Activated CD4-positive, alpha-beta T cell treated with anti-CD3 and anti-CD28 coated beads, Interleukin-10, Interleukin-2, amounts not matched to agents 100 ng/mL and 50 ng/mL, durations not matched to agents 16 hours and 8 hours (primary cell): ENCODE measurements around the gene ATP5F1D.

Source experiments
- DNase-seq: peaks from one replicate; pipeline ENCODE4 v3.0.0-alpha.2; 2020

The ATP5F1D gene

DNA sequence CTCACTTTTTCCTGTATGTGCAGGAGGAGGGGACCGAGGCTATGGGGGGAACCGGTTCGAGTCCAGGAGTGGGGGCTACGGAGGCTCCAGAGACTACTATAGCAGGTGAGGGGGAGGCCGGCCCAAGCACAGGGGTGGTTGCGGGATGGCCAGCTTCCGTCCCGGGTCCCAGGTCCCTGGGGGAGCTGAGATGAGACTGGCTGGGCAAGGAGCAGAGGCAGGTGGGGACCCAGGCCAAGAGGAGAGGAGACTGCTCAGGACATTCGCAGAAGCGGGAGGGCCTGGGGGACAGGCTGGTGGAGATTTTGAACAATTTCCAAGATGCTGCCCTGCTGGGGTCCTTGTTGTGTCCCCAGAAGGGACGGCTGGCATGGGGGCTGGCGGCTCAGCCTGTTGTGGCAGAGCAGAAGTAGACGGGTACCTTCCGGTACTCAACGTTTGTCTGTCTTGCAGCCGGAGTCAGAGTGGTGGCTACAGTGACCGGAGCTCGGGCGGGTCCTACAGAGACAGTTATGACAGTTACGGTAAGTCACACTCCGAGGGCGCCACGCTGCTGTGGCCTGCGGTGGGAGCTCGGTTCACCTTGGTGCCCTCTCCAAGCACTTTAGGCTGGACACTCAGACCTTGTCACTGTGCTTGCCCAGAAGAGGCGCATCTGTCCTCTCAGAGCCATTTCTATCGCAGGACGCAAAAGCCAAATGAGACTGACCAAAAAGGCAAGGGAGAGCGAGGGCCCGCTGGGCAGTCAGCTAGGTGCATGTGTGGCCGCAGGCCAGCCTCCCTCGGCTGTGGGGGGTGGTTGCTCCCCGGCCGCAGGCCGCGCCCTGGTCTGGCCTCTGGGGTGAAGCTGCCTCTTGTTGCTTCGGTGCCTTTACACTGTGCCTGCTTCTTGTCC is 30.2 kb downstream of the ATP5F1D start:
- no peak for DNase-seq

- no peak for DNase-seq
Observed at GRCh38 chr19:1272423-1273262, 31.1 kb downstream of the ATP5F1D start.

- no peak for DNase-seq
Observed at GRCh38 chr19:1273263-1274041, 31.9 kb downstream of the ATP5F1D start.

GRCh38 chr19:1274081-1274851 is 32.7 kb downstream of the ATP5F1D start:
- no peak for DNase-seq

GRCh38 chr19:1274852-1275259 is 33.3 kb downstream of the ATP5F1D start:
- no peak for DNase-seq

DNA sequence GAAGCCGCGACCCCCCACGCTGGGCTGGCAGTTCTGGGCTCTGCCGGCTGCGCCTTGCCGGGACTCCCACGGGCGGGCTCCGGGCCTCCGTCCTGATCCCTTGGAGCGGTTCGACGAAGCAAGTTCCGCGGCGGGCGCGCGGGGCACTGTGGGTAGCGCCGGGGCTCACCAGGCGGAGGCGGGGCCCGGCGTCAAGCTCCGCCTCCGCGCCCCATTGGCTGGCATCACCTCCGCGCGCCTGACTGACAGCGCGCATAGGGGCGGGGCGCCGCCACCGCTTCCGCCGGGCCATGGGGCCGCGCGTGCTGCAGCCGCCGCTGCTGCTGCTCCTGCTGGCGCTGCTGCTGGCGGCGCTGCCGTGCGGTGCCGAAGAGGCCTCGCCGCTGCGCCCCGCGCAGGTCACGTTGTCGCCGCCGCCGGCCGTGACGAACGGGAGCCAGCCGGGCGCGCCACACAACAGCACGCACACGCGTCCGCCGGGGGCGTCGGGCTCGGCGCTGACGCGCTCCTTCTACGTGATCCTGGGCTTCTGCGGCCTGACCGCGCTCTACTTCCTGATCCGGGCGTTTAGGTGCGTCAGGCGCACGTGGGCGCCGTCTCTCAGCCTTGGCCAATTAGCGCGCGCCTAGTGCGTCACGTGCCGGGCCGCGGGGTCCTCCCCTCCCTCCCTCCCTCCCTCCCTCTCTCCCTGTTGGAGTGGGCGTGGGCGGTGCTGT is 33.9 kb downstream of the ATP5F1D start, which contains the start of gene FAM174C:
Gene FAM174C (plus strand): TSS at position 271 of the 716 bp plus-strand sequence. CDS start 20 bp downstream, at position 291.
- DNase-seq: peak; percentile 98

DNA sequence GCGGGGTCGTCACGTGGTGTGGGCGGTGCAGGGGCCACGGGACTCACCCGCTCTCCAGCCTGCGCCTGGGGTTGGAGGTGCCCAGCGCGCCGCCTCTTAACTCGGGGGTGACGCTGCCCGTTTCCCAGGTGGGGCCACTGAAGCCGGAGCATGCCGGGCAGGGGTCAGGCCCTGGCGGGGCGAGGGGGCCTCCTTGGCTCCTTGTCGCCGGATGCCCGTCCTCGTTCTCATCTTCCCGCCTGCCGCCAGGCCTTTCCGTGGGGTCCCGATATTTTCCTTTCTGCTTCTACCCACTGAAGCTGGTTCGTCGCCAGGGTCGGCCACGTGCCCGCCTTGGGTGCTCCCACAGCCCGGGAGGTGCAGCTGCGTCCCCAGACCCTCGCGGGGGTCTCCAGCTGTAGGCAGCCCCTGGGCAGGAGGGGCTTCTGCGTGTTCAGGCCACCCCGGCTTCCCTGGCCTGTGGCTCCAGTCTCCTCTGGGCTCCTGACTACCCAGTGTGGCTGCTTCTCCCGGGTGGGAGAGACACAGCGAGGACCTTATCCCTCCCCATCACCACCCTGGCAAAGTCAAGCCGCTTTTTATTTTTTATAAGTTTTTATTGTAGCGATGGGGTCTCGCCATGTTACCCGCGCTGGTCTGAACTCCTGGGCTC is 34.6 kb downstream of the ATP5F1D start:
- no peak for DNase-seq

- DNase-seq: peak; percentile 56
Observed at GRCh38 chr19:1276628-1277022, 35.1 kb downstream of the ATP5F1D start.

DNA sequence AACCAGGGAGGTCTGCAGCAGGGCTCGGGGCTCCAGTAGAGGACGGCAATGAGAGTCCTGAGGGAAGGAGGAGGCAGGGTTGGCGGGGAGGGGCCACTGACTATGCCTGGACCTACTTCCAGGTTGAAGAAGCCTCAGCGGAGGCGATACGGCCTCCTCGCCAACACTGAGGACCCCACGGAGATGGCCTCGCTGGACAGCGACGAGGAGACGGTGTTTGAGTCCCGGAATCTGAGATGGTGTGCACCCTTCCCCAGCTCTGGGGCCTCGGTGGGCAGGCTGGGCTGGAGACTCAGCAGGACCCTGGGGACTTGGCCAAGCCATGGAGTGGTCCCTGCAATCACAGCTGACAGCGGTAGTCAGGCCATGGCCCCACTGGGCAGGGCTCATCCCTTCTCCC is 35.5 kb downstream of the ATP5F1D start:
- DNase-seq: no peak

- DNase-seq: no peak
Observed at GRCh38 chr19:1278074-1278473, 36.5 kb downstream of the ATP5F1D start.

DNA sequence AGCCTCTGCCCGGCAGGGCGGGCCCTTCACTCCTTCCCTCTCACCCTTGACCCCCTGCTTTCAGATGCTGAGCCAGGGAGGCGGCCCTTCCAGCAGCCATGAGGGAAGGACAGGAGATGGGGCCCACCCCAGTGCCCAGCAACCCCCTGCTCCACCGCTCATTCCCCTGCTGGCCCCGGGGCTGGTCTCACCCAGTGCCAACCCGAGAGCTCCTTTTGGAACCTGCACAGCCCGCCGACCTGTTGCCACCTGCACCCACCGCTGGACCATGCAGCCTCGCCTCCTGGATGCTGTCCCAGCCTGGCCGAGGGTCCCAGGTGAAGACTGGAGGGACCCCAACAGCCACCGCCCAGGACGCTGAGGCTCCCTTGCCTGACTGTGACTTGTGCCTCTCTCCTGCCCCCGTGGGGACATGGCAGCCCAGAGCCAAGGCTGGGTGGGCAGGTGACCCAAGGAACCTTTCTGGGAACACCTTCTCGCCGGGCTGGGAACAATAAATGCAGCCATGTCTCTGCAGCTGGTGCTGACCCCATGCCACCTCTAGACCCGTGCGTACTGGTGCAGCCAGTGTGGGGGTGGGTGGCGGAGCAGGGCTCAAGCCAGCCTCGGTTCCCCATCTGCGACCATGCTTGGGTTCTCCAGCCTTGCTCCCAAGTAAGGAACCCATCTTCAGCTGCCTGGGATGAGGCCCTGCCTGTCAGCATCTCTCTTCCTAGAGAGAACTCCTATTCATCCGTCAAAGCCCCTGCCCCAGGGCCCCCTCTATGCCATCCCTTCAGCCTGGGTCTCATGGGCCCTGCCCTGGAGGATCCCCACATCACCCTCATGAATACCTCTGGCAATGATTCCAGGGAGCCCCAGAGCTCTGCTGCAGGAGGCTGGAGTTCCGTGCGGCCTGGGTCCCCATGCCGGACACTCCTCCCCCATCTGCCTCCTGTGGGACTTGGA is 37.4 kb downstream of the ATP5F1D start:
- DNase-seq: no peak

GRCh38 chr19:1279782-1280341 is 38.3 kb downstream of the ATP5F1D start:
- peak; percentile 88 for DNase-seq

GRCh38 chr19:1280636-1281568 is 39.4 kb downstream of the ATP5F1D start:
- DNase-seq: no peak

- no peak for DNase-seq
Observed at GRCh38 chr19:1281569-1282287, 40.2 kb downstream of the ATP5F1D start.

GRCh38 chr19:1282588-1283206 is 41.1 kb downstream of the ATP5F1D start:
- DNase-seq: no peak

GRCh38 chr19:1283207-1283916 is 41.8 kb downstream of the ATP5F1D start:
- no peak for DNase-seq
